GM12873 (cell line): ENCODE results near the gene VEGFB.

ENCODE experiments used
- CTCF ChIP-seq: IDR thresholded peaks from 2 replicates; pipeline ENCODE4 v1.5.1; 2012; ENCODE audit warnings: low read depth, mild to moderate bottlenecking, moderate library complexity, low read length, control low read depth; ENCODE audit not compliant: insufficient read depth; ENCODE audit errors: missing control alignments

Gene VEGFB

DNA sequence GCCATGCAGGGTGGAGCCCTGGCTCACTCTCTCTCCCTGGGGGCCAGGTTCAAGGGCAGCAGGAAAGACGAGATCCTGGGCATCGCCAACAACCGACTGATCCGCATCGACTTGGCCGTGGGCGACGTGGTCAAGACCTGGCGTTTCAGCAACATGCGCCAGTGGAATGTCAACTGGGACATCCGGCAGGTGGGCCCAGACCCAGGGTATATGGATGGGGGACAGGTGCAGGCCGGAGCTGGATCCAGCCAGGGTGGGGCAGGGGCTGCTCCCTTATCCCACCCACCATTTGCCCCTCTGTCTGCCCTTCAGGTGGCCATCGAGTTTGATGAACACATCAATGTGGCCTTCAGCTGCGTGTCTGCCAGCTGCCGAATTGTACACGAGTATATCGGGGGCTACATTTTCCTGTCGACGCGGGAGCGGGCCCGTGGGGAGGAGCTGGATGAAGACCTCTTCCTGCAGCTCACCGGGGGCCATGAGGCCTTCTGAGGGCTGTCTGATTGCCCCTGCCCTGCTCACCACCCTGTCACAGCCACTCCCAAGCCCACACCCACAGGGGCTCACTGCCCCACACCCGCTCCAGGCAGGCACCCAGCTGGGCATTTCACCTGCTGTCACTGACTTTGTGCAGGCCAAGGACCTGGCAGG, 11.3 kb upstream of the VEGFB start:
- no peak for TF ChIP-seq CTCF

- no peak for TF ChIP-seq CTCF
Observed at GRCh38 chr11:64224151-64224890, 10.1 kb upstream of the VEGFB start.

DNA sequence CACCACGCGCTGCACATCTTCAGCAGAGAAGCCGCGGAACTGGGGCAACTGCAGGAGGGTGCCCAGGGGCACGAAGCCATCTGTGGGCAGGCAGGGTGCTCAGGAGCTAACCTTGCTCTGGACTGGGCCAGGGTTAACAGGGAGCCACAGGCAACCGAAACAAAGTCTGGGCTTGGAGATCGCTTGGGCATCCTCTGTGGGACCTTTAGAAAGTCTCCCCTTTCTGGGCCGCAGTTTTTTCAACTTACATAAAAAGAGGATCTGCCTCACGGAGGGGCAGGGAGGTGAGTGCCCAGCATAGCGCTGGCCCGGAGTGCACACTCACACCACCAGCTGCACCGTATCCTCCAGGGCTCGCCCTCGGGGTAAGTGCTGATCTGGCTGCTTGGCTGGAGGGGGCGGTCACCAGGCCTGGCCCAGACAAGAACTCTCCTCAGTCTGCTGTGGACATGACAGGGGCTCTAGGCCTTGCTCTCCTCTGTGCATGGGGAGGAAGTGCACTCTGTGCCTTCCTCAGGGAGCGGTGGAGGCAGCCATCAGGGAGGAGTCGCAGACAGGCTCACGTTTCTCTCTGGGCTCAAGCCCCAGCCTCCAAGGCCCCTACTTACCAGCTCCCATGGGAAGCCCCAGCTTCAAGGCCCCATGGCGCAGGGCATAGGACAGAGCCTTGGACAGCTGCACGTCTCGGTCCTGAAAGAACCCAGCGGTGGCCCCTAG, 9.3 kb upstream of the VEGFB start:
- TF ChIP-seq CTCF: no peak

- TF ChIP-seq CTCF: peak; percentile 51
Observed at GRCh38 chr11:64225608-64226506, 8.5 kb upstream of the VEGFB start, which contains the start of the genes NUDT22 and TRPT1. Gene NUDT22, plus strand, starts transcription at chr11:64226274. Its CDS starts 379 bp downstream, at chr11:64226653. Gene TRPT1, minus strand, starts transcription at chr11:64226186. Its CDS starts 326 bp downstream, at chr11:64225860.

DNA sequence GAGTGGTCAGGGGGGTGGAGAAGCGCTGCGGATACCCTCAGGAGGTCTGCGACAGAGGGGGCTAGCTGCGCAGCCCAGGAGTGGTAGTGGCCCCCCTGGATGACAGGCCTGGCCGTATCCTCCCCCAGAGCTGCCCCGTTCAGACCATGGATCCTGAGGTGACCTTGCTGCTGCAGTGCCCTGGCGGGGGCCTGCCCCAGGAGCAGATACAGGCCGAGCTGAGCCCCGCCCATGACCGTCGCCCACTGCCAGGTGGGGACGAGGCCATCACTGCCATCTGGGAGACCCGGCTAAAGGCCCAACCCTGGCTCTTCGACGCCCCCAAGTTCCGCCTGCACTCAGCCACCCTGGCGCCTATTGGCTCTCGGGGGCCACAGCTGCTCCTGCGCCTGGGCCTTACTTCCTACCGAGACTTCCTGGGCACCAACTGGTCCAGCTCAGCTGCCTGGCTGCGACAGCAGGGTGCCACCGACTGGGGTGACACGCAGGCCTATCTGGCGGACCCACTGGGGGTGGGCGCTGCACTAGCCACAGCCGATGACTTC, 7.8 kb upstream of the VEGFB start:
- no peak for TF ChIP-seq CTCF

GRCh38 chr11:64227405-64227956, 6.9 kb upstream of the VEGFB start:
- TF ChIP-seq CTCF: no peak
